Transverse colon (tissue), 4 donors: ENCODE measurements around the gene PPP1R10.

Experiments
- EP300 ChIP-seq: sonication (generic); formaldehyde crosslinking; IDR thresholded peaks from one replicate; pipeline ENCODE4 v1.6.1; 2017; ENCODE audit warnings: antibody characterized with exemption, low read depth
- POLR2A ChIP-seq: fragments of 450-650 bp; IDR thresholded peaks from one replicate; pipeline ENCODE4 v1.6.1; 2016; ENCODE audit warnings: antibody characterized with exemption, mild to moderate bottlenecking, moderate library complexity
- POLR2AphosphoS5 ChIP-seq, 3 donors: sonication (generic); formaldehyde crosslinking; IDR thresholded peaks; one replicate each; pipeline ENCODE4 v1.6.1; 2016; ENCODE audit warnings: antibody characterized with exemption in 3 of 3
- TF ChIP-seq, protein P1 (sequence below), 5 experiments: fragments of 200-600 bp in 3 of 5; fragments of 450-650 bp in 2 of 5; sonication (generic) in 3 of 5; IDR thresholded peaks; 1 replicate in 2 of 5; 2 replicates in 3 of 5; pipeline ENCODE4 v1.5.1; 2016 to 2017; ENCODE audit warnings: antibody characterized with exemption in 5 of 5, inconsistent platforms in 3 of 5, mild to moderate bottlenecking in 2 of 5, moderate library complexity in 1 of 5

DNA sequence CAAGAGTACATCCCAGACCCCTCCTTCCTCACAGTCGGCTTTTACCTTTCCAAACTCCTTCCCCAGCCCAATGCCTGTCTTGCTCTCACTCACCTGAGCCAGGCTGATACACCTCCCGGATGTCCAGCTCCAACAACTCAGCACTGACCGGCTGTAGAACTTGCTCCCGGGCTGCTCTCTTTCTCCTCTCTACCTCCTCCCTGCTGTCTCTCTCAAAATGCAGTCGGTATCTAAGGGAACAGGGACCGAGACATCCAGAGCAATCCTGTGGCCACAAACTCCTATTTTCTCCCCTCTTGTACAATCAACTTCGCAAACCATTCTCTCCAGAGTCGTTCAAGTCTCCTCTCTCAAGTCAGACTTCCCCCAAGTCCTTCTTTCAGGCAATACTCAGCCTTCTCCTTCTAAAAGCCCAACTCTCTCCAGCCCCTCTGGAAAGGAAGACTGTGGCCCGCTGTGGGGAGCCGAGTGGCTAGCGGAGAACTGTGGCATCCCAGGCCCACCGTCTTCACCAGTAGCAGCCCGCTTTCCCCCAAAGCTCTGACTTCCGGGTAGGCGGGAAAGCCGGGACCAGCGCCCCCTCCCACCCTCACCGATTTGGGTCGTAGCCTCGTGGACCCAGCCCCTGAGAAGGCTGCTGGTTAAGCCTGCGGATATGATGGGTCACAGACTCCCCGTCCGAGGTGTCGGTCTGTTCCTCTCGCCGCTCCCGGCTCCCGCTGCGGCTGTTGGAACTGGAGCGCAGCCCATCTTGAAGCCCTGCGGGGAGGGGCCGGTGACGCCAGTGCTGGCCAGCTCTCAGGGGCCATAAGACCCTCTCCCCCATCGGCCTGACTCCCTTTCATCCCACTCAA lies 61.9 kb downstream of the PPP1R10 start:
- TF ChIP-seq, protein P1, sequence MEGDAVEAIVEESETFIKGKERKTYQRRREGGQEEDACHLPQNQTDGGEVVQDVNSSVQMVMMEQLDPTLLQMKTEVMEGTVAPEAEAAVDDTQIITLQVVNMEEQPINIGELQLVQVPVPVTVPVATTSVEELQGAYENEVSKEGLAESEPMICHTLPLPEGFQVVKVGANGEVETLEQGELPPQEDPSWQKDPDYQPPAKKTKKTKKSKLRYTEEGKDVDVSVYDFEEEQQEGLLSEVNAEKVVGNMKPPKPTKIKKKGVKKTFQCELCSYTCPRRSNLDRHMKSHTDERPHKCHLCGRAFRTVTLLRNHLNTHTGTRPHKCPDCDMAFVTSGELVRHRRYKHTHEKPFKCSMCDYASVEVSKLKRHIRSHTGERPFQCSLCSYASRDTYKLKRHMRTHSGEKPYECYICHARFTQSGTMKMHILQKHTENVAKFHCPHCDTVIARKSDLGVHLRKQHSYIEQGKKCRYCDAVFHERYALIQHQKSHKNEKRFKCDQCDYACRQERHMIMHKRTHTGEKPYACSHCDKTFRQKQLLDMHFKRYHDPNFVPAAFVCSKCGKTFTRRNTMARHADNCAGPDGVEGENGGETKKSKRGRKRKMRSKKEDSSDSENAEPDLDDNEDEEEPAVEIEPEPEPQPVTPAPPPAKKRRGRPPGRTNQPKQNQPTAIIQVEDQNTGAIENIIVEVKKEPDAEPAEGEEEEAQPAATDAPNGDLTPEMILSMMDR (IDR thresholded peaks at IDR 0.05) = no peak
- TF ChIP-seq POLR2AphosphoS5 (IDR thresholded peaks at IDR 0.05) (no peak), EP300 (no peak), POLR2A (no peak)
